GM10847 (cell line): ENCODE measurements around the gene DHRS13.

Experiments
- POLR2A ChIP-seq: IDR thresholded peaks from 2 replicates; pipeline ENCODE4 v1.6.1; 2011; ENCODE audit not compliant: insufficient read length; ENCODE audit errors: extremely low read depth

The DHRS13 gene

GRCh38 chr17:28942925-28943324, 40.0 kb upstream of the DHRS13 start:
- no peak for TF ChIP-seq POLR2A

- no peak for TF ChIP-seq POLR2A
These were observed 38.4 kb upstream of the DHRS13 start for GRCh38 chr17:28941251-28941650.

DNA sequence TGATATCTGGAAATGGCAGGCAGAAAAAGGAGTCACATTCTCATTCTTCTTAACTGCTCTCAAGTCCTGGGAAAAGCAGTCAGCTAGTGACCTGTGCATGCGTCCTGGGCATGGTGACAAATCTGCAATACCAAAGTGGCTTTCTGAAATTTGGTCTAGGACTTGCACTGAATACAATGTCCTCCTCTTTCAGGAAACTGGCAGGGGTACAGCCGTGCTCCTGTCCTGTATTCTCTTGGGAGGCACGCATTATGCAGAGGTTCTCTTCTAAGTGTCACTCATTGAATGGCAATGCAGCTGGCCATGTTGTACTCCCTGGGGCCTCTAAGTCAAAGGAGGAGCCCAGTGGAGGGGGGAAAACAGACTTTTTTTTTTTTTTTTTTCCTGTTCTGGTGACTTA, 37.8 kb upstream of the DHRS13 start:
- no peak for TF ChIP-seq POLR2A

DNA sequence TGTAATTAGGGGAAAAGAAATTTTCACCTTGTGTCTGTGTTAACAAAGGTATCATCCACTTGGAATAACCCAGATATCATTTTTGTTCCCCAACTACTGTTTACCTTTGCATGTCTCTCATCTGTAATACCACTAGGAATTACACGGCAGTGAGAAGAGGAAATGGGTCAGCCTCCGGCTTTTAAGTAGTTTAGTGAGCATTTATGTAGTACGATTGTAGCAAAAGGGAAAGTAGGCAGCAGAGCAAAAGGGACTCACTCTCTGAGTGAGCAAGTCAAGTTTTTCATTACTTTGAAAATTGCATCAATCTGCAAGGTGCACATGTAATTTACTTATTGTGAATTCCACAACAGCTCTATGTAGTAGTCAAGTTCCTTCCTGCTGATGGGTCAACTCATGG, 37.3 kb upstream of the DHRS13 start:
- TF ChIP-seq POLR2A, result no peak

DNA sequence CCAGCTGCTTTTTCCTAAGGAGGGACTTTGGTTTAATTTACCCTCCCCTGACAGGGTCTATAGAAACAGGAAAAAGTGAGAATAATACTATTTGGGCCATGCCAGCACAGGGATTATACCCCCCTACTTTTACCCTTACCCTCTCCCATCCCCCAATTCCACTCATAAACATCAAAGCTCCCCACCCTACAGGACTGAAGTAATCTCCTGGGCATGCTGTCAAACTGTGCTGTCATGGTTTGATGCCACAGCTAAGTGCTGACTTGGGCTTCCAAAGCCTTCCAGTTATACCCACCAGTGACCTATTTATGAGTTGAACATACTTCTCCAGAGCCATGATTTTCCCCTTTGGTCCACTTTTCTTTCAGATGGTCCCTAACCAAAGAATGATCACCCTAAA, 35.7 kb upstream of the DHRS13 start:
- no peak for TF ChIP-seq POLR2A

DNA sequence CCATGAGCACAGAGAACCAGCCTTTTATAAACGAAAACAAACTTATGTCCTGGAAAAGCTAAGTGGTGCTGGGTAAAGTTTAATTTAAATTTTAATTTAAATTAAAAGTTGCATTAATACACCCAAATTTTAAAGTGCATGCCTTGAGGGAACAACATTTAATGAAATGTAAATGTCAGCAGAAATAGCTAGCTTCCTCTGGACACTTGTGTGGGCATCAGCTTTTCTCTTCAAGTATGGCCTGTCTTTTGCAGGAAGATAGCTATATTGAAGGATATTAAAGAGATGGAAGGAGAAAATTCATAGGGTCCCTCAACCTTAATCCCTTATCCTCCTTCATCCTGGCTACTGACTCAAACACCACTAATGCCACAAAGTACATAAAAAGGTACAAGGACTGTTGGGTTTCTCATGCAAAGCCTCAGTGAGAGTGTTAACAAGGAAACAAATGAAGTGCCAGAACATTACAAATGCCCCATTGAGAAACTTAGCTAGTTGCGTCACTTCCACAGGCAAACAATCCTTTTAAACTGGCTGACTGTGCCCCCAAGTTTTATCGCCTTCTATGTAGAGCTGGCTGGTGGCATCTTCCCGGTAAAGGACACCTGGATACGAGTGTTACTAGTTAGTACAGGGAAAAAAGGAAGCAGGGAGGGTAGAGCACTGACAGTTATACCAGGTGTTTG, 34.3 kb upstream of the DHRS13 start:
- no peak for TF ChIP-seq POLR2A

- TF ChIP-seq POLR2A, result no peak
These were observed 33.0 kb upstream of the DHRS13 start for GRCh38 chr17:28935744-28936460.

DNA sequence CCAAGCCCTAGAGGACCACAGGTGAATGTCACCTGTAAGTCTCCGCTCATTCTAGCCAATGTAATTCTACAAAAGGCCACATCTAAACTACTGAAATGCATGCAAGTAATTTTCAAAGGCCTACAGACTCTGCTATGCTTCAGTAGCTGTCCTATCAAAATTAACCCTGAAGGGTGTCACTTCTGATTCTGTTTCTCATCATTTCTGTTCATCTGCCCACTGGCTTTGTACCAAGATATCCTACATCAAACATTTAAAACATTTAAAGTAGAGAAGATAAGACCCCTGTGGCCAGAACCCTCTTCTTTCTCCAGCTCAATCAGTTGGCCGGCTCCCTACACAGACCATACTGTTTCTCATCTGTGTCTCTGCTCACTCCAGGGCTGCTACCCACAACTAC, 26.9 kb upstream of the DHRS13 start:
- TF ChIP-seq POLR2A, result no peak

DNA sequence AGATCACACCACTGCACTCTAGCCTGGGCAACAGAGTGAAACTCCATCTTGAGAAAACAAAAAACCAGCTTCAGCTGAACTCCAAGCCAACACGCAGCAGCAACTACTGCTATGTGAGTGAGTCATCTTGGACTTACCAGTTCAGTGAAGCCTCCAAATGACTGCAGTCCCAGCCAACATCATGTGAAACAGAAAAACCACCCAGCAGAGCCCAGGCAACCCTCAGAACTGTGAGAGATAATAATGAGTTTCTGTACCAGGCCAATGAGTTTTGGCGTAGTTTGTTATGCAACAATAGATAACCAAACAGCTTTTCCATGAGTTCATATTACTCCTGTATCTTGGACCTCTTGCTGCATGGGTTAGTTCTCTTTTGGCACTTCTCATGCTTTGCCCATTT, 25.2 kb upstream of the DHRS13 start:
- no peak for TF ChIP-seq POLR2A

DNA sequence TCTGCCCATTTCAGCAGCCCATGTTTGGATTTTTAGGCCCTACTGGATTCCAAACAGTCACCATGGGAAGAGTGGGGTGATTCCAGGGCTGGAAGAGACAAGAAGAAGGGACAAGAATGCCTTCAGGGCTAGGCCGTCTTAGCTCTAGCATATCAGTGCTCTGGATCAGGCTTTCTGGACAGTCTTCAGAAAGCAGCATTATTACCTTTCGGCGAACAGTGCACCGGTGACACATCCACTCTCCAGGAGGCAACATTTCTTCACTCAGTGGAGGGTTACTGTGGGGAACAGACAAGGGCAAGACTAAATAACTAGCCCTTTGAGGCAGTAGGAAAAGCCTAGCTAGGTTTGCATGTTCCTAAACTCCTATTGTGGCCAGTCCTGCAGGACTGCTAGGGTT, 23.9 kb upstream of the DHRS13 start:
- no peak for TF ChIP-seq POLR2A

- no peak for TF ChIP-seq POLR2A
These were observed 23.5 kb upstream of the DHRS13 start for GRCh38 chr17:28926366-28926765.

- no peak for TF ChIP-seq POLR2A
These were observed 23.1 kb upstream of the DHRS13 start for GRCh38 chr17:28925912-28926365.

DNA sequence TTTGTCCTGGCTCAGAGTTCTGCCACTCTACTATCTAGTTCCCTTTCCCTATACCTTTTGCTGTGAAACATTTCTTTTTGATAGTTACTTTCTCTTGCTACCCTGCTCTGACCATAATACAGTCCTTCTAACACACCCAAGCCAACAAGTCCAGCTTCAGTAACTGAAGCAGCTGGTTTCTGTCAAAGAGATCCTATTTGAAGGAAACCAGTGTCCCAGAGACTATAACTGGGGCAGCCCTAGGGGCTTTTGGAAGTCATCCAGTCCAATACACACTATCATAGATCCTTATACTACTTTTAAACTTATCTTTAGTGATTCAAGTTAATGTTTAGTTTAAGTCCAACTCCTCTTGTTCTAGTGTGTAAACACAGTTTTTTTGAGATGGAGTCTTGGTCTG, 17.3 kb upstream of the DHRS13 start:
- no peak for TF ChIP-seq POLR2A

- TF ChIP-seq POLR2A, result no peak
These were observed 15.4 kb upstream of the DHRS13 start for GRCh38 chr17:28918295-28918694.

DNA sequence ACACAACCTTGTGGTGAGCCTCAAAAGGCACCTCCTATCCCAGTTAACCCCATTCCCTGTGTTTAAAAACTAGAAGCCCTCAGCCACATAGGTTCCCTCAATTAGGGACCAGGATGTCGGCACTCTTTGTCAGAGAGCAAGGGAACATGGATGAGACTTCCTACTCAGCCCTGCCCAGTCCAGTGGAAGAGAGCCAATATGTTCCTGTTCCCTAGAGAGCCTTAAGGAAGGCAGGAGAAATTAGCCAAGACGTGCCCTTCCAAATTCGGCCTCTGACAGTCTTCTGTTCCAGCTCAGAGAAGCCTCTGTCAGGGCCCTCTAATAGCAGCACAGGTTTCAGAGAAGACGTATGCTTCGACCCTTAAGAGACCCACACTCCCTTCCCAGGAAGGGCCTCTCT, 14.6 kb upstream of the DHRS13 start:
- no peak for TF ChIP-seq POLR2A

GRCh38 chr17:28917029-28917428, 14.2 kb upstream of the DHRS13 start:
- no peak for TF ChIP-seq POLR2A

DNA sequence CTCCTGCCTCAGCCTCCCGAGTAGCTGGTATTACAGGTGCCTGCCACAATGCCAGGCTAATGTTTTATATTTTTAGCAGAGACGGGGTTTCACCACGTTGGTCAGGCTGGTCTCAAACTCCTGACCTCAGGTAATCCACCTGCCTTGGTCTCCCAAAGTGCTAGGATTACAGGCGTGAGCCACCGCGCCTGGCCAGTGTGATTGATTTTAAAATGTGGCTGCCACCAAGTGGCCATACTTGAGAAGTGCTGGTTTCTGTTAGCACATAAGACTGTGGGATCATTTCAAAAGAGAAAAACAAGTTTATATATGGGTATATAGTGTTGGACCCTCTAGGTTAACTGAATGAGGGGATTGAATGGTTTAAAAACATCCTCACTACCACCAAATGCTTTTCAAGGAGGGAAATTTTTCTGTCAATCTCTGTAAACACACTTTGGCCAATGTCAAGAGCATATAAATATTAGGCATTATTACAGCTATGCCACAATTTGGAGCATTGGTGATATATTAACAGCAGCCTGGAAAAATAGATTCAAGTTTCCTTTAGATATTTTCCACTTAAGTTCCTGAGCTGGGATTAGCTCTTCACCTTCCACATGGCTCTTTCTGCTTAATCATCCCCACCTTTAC, 13.5 kb upstream of the DHRS13 start:
- no peak for TF ChIP-seq POLR2A

- no peak for TF ChIP-seq POLR2A
These were observed 10.1 kb upstream of the DHRS13 start for GRCh38 chr17:28912938-28913333.
